GM21576 (cell line): ENCODE data around the gene C19orf73.

Experiments
- ATAC-seq: cut with Tn5 transposase; IDR thresholded peaks from one replicate; pipeline ENCODE4 v1.9.1; 2021; ENCODE audit warnings: mild to moderate bottlenecking, moderate library complexity; ENCODE audit not compliant: unreplicated experiment

The C19orf73 gene

DNA sequence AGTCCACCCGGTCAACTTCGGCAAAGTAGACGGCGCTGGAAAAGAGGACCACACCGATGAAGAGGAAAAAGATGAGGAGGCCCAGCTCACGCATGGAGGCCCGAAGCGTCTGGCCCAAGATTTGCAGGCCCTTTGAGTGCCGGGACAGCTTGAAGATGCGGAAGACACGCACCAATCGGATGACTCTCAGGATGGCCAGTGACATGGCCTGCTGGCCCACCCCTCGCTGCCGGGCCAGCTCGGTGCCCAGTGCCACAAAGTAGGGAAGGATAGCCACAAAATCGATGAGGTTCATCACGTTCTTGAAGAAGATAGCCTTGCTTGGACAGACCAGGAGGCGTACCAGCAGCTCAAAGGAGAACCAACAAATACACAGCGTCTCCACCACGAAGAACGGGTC lies 48.5 kb downstream of the C19orf73 start:
- ATAC-seq: no peak

- no peak for ATAC-seq
Observed at GRCh38 chr19:49069026-49069425, 49.9 kb downstream of the C19orf73 start.
